Thoracic aorta (tissue), 2 donors: ENCODE data around the gene PXYLP1. TPM values are rescaled to one million over a fixed set of nuclear protein-coding genes. Genes with fewer than 3 reads are reported as not detected.

Experiments
- ATAC-seq: fragments of 150-250 bp; one replicate; pipeline ENCODE4 v1.8.0; 2017; ENCODE audit warnings: low read depth; ENCODE audit not compliant: insufficient number of reproducible peaks, low FRiP score
- DNase-seq: peaks from one replicate; pipeline ENCODE4 v3.0.0-alpha.2; 2020; ENCODE audit warnings: low spot score
- H3K27ac ChIP-seq, 2 donors: fragments of 200-600 bp; sonication (generic); 1 replicate in 1 of 2; 2 replicates in 1 of 2; pipeline ENCODE4 v1.5.1; 2016; ENCODE audit warnings: mild to moderate bottlenecking in 2 of 2, moderate library complexity in 2 of 2
- H3K27me3 ChIP-seq: fragments of 200-600 bp; sonication (generic); replicated peaks from 2 replicates; pipeline ENCODE4 v1.6.0; 2016; ENCODE audit warnings: mild to moderate bottlenecking; ENCODE audit not compliant: insufficient read depth
- H3K36me3 ChIP-seq: fragments of 200-600 bp; sonication (generic); one replicate; pipeline ENCODE4 v1.5.1; 2016
- H3K4me1 ChIP-seq, 2 donors: fragments of 200-600 bp; sonication (generic); 1 replicate in 1 of 2; 2 replicates in 1 of 2; pipeline versions ENCODE4 v1.5.1 to v1.6.0; 2016; ENCODE audit warnings: low read depth in 2 of 2, mild to moderate bottlenecking in 1 of 2; ENCODE audit not compliant: control insufficient read depth in 1 of 2
- H3K4me3 ChIP-seq: fragments of 200-600 bp; sonication (generic); 2 replicates; pipeline ENCODE4 v1.5.1; 2016; ENCODE audit warnings: mild to moderate bottlenecking
- H3K9me3 ChIP-seq: fragments of 200-600 bp; sonication (generic); 2 replicates; pipeline ENCODE4 v1.5.1; 2016
- total RNA-seq, 2 donors: library from RNA; depleted of rRNA; stranded (reverse); fragments of >200 nt; gene quantifications; one replicate each; pipeline versions ENCODE4 v1.1.0 to v1.2.3, GENCODE V29; 2016
- TF ChIP-seq, protein P1 (sequence below): fragments of 200-600 bp; sonication (generic); IDR thresholded peaks from one replicate; pipeline ENCODE4 v1.5.1; 2019; ENCODE audit warnings: antibody characterized with exemption

The PXYLP1 gene
- total RNA-seq, 2 donors from 2014 or later, result 15.2 to 23.2 TPM

- Histone ChIP-seq H3K27me3 (no peaks in the 10 kb centered on the region), H3K27ac (no peak overlapping the region), H3K36me3 (no peaks in the 10 kb centered on the region), H3K4me3 (peak overlapping the region; percentile 42), H3K4me1 (peaks cover 6 to 33% of the 10 kb centered on the region in 2 donors), H3K9me3 (no peaks in the 10 kb centered on the region)
- TF ChIP-seq, protein P1, sequence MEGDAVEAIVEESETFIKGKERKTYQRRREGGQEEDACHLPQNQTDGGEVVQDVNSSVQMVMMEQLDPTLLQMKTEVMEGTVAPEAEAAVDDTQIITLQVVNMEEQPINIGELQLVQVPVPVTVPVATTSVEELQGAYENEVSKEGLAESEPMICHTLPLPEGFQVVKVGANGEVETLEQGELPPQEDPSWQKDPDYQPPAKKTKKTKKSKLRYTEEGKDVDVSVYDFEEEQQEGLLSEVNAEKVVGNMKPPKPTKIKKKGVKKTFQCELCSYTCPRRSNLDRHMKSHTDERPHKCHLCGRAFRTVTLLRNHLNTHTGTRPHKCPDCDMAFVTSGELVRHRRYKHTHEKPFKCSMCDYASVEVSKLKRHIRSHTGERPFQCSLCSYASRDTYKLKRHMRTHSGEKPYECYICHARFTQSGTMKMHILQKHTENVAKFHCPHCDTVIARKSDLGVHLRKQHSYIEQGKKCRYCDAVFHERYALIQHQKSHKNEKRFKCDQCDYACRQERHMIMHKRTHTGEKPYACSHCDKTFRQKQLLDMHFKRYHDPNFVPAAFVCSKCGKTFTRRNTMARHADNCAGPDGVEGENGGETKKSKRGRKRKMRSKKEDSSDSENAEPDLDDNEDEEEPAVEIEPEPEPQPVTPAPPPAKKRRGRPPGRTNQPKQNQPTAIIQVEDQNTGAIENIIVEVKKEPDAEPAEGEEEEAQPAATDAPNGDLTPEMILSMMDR, result no peak
- DNase-seq (no peak), ATAC-seq (no peak)
Observed at GRCh38 chr3:141267629-141268028, 36.0 kb downstream of the PXYLP1 start.

DNA sequence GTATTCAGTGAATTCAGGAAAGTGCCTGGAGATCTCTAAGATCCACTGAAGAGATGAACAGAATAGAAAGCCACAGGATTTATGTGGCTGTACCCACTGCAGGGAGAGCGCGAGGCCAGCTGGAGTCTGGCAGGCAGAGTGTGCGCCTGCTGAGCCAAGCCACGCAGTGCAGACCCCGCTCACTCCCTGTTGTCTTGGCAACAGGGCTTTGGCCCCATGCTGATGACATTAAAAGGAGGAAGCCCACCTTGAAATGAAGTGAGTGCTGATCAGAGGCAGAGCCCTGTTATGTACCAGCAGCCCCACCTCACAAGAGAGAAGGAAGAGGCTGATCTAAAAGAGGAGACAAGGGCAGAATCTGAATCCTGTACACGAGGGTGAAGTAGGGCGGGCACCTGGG lies 36.7 kb downstream of the PXYLP1 start:
- ATAC-seq (no peak), DNase-seq (no peak)
- H3K4me3 ChIP-seq, result no peak overlapping the region
- H3K27me3 ChIP-seq, result no peaks in the 10 kb centered on the region
- H3K9me3 ChIP-seq, result no peaks in the 10 kb centered on the region
- TF ChIP-seq, protein P1, result no peak
- H3K4me1 ChIP-seq, result peaks cover 0 to 26% of the 10 kb centered on the region in 2 donors
- H3K27ac ChIP-seq, result no peak overlapping the region
- H3K36me3 ChIP-seq, result no peaks in the 10 kb centered on the region

GRCh38 chr3:141268791-141269190 lies 37.2 kb downstream of the PXYLP1 start:
- DNase-seq (no peak), ATAC-seq (no peak)
- Histone ChIP-seq H3K27ac (no peak overlapping the region), H3K9me3 (no peaks in the 10 kb centered on the region), H3K27me3 (no peaks in the 10 kb centered on the region), H3K36me3 (no peaks in the 10 kb centered on the region), H3K4me1 (peaks cover 0 to 21% of the 10 kb centered on the region in 2 donors), H3K4me3 (no peak overlapping the region)
- TF ChIP-seq, protein P1, result no peak

GRCh38 chr3:141269961-141270360 lies 38.3 kb downstream of the PXYLP1 start:
- H3K27me3 ChIP-seq, result no peaks in the 10 kb centered on the region
- no peak for DNase-seq
- no peaks in the 10 kb centered on the region for H3K9me3 ChIP-seq
- no peaks in the 10 kb centered on the region for H3K36me3 ChIP-seq
- H3K4me1 ChIP-seq, result peaks cover 0 to 20% of the 10 kb centered on the region in 2 donors
- ATAC-seq, result no peak
- TF ChIP-seq, protein P1, result no peak
- H3K4me3 ChIP-seq, result no peak overlapping the region
- no peak overlapping the region for H3K27ac ChIP-seq

- no peak for ATAC-seq
- H3K4me3 ChIP-seq, result no peak overlapping the region
- no peaks in the 10 kb centered on the region for H3K36me3 ChIP-seq
- DNase-seq, result no peak
- TF ChIP-seq, protein P1, result no peak
- no peak overlapping the region for H3K27ac ChIP-seq
- no peaks in the 10 kb centered on the region for H3K9me3 ChIP-seq
- no peaks in the 10 kb centered on the region for H3K27me3 ChIP-seq
- peaks cover 0 to 11% of the 10 kb centered on the region in 2 donors for H3K4me1 ChIP-seq
Observed at GRCh38 chr3:141271279-141272030, 39.8 kb downstream of the PXYLP1 start.
